HG02885 (cell line): Measurements from ENCODE around the gene PRMT7.
"Not testable (repeated sequence)": the region's sequence is repeated elsewhere in the genome, so short reads cannot be mapped to it uniquely, and the experiment has no call there.

ENCODE experiments used
- ATAC-seq: cut with Tn5 transposase; IDR thresholded peaks from one replicate; pipeline ENCODE4 v1.9.1; 2021; ENCODE audit warnings: mild to moderate bottlenecking; ENCODE audit not compliant: unreplicated experiment, poor library complexity

PRMT7 gene

GRCh38 chr16:68282064-68282452 is 28.8 kb upstream of the PRMT7 start:
- no peak for ATAC-seq

DNA sequence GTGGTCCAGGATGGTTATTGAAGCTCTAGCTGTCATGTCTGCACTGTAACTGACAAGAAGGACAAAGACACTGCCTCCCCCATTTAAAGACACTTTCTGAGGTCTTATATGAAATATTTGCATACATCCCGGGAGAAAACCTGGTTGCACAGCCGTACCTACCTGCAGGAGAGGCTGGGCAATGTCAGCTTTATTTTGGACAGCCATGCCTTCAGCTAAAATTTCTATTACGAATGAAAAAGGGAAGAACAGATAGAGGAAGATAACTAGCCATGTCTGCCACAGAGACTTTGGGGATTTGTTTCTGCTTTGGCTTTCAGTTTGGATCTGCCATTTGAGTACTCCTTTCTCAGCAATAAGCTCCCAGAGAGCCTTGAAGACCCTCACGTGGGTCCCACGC is 27.5 kb upstream of the PRMT7 start:
- no peak for ATAC-seq

- peak; percentile 56 for ATAC-seq
Measured at GRCh38 chr16:68283801-68284598, 26.8 kb upstream of the PRMT7 start.

GRCh38 chr16:68284847-68285246 is 26.0 kb upstream of the PRMT7 start:
- ATAC-seq: peak; percentile 57

- no peak for ATAC-seq
Measured at GRCh38 chr16:68285683-68286082, 25.1 kb upstream of the PRMT7 start.

- no peak for ATAC-seq
Measured at GRCh38 chr16:68286153-68287074, 24.4 kb upstream of the PRMT7 start.

DNA sequence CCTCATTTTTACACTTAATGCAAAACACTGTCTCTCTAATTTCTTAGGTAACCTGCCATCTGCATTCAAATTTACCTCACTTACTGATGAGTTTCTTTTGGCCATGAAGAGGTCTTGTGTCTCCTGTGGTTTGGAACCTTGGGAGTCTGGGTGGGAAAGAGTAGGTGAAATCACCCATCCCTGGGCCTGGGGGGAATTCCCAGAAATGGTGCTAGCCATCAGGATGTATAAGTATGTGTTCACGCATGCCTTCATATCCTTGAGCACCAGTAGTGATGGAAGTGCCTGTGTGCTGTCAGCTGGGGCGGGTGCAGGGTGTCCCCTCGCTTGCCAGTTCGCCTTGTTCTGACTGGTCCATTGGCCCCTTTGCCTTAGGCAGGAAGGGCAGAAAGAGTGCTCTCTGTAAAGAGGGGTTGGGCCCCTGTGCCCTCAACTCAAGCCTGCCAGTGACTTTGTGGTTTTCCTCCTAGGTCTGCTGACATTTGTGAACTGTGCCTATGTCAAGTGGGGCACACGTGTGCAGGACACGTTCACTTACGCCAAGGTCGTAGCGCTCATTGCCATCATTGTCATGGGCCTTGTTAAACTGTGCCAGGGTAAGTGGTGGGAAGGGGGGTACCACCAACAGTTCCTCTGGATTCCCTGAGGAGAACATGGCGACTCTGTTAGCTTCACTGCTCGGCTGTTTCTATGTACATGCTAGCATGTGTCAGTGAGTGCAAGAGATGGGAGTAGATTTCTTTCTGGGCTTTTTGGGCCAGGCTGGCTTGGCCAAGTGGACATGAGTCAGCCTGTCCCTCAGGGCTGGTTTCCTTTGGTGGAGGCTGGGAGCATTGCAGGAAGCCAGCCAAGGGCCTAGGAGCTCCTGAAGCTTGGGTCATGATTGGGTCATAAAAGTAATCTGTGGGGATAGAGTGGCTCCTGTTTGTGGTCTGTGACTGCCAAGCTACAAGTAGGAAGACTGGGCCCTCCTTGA is 23.3 kb upstream of the PRMT7 start:
- ATAC-seq: no peak

DNA sequence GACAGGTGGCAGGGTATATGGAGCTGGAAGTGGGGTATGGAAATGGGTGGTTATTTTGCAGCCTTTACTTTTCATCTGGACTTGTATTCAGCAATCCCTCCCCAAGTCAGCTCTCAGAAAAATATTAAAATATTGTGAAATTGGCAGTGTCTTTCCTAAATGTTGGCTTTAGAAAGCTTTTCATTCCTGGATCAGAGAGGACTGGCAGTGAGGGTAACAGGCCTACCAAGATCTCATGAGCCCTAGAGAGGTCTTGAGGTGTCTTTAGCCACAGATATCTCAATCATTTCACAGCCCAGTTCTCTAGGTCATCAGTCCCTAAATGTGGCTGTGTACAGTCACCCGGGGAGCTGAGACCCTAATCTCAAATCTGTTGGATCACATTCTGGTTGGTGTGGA is 22.6 kb upstream of the PRMT7 start:
- no peak for ATAC-seq

DNA sequence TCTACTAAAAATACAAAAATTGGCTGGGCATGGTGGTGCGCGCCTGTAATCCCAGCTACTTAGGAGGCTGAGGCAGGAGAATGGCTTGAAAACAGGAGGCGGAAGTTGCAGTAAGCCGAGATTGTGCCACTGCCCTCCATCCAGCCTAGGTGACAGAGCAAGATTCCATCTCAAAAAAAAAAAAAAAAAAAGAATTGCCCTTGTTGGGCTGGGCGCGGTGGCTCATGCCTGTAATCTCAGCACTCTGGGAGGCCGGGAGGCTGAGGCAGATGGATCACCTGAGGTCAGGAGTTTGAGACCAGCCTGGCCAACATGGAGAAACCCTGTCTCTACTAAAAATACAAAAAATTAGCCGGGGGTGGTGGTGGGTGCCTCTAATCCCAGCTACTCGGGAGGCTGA is 22.0 kb upstream of the PRMT7 start:
- ATAC-seq: not testable (repeated sequence)

- ATAC-seq: no peak
Measured at GRCh38 chr16:68289202-68289601, 21.6 kb upstream of the PRMT7 start.

GRCh38 chr16:68289621-68290329 is 21.0 kb upstream of the PRMT7 start:
- peak; percentile 84 for ATAC-seq

DNA sequence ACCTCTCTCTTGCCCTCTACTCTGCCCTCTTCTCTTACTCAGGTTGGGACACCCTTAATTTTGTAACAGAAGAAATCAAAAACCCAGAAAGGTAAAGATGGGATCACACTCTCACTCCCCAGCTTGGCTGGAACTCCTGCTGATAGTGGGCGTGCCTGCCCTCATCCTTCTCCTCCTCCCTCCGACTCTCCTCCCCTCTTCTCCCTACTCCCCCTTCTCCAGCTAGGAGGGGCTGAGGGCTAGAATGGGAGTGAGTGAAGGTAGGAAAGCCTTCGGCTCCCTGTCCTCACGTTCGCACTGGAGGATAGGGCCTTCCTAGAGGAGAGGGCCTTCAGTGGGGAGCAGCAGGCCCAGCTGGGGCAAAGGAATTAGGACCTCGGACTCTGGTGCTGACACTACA is 20.4 kb upstream of the PRMT7 start:
- ATAC-seq: no peak

DNA sequence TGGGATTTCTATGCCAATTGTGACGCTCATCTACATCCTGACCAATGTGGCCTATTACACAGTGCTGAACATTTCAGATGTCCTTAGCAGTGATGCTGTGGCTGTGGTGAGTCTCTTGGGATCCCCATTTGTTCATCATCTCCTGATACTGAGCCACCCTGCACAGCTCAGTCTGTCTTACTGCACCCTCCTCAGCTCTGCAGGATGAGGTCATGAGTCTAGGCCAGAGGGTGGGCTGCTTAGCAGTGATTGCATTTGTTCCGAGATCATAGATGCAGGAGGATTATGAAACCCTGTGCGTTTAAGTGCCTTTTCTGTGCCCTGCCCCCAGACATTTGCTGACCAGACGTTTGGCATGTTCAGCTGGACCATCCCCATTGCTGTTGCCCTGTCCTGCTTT is 19.6 kb upstream of the PRMT7 start:
- no peak for ATAC-seq

GRCh38 chr16:68292425-68292824 is 18.4 kb upstream of the PRMT7 start:
- no peak for ATAC-seq

GRCh38 chr16:68296291-68296690 is 14.5 kb upstream of the PRMT7 start:
- ATAC-seq: no peak

GRCh38 chr16:68296693-68297092 is 14.1 kb upstream of the PRMT7 start:
- ATAC-seq: no peak

- no peak for ATAC-seq
Measured at GRCh38 chr16:68297908-68298307, 12.9 kb upstream of the PRMT7 start.

DNA sequence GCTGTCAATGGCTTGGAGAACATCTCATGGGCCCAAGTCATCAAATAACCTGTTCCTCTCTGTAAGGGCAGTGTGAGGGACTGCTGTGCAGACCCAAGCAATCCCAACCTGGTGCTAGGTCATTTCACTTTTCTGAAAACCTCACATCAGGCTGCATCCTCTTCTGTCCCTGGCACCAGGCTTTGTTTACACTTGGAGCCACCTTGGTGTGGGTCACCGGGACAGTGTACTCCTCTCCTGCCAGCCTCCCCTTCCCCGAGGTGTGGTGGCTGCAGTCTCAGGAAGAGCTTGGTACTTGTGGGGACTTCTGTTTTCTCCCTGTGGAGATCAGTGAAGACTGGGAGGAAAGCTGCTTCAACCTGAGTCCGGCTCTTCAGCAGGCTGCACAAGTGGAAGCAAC is 12.5 kb upstream of the PRMT7 start:
- ATAC-seq: no peak

- no peak for ATAC-seq
Measured at GRCh38 chr16:68298907-68299561, 11.8 kb upstream of the PRMT7 start.
